GM18507 (cell line): Measurements from ENCODE around the gene RASGRP2.
"Not testable (repeated sequence)": the region's sequence is repeated elsewhere in the genome, so short reads cannot be mapped to it uniquely, and the experiment has no call there.

Source experiments
- DNase-seq: peaks from one replicate; pipeline ENCODE4 v3.0.0; 2011; ENCODE audit warnings: low read depth; ENCODE audit not compliant: insufficient read length; ENCODE audit errors: extremely low spot score
- FAIRE-seq: peaks from 2 replicates; lab custom pipeline; 2011; peaks lifted over from hg19 to GRCh38; lab: Jason Lieb, UNC

RASGRP2 gene

GRCh38 chr11:64711138-64711955 lies 32.6 kb downstream of the RASGRP2 start:
- FAIRE-seq: no peak
- DNase-seq: no peak

- FAIRE-seq (no peak), DNase-seq (no peak)
Observed at GRCh38 chr11:64710418-64711137, 33.4 kb downstream of the RASGRP2 start.

GRCh38 chr11:64705501-64705900 lies 38.4 kb downstream of the RASGRP2 start:
- FAIRE-seq (no peak), DNase-seq (no peak)

GRCh38 chr11:64703048-64703447 lies 40.9 kb downstream of the RASGRP2 start:
- DNase-seq (no peak), FAIRE-seq (no peak)

GRCh38 chr11:64701956-64702355 lies 42.0 kb downstream of the RASGRP2 start:
- DNase-seq, FAIRE-seq: not testable (repeated sequence)

- DNase-seq (no peak), FAIRE-seq (no peak)
Observed at GRCh38 chr11:64698427-64698826, 45.5 kb downstream of the RASGRP2 start.

- FAIRE-seq: no peak
- no peak for DNase-seq
Observed at GRCh38 chr11:64697663-64698375, 46.1 kb downstream of the RASGRP2 start.

- DNase-seq (no peak), FAIRE-seq (no peak)
Observed at GRCh38 chr11:64696045-64696444, 47.9 kb downstream of the RASGRP2 start.

GRCh38 chr11:64695548-64695947 lies 48.4 kb downstream of the RASGRP2 start:
- no peak for FAIRE-seq
- no peak for DNase-seq

- peak; percentile 88 for FAIRE-seq
- peak; percentile 51 for DNase-seq
Observed at GRCh38 chr11:64694821-64695365, 49.0 kb downstream of the RASGRP2 start.

GRCh38 chr11:64694026-64694755 lies 49.8 kb downstream of the RASGRP2 start:
- DNase-seq (no peak), FAIRE-seq (no peak)

- FAIRE-seq: no peak
- no peak for DNase-seq
Observed at GRCh38 chr11:64692764-64693331, 51.1 kb downstream of the RASGRP2 start.

GRCh38 chr11:64691543-64691942 lies 52.4 kb downstream of the RASGRP2 start:
- FAIRE-seq (no peak), DNase-seq (no peak)

GRCh38 chr11:64690235-64690634 lies 53.7 kb downstream of the RASGRP2 start:
- FAIRE-seq: no peak
- DNase-seq: no peak

- FAIRE-seq: peak; percentile 90
- DNase-seq: peak; percentile 82
Observed at GRCh38 chr11:64688534-64688982, 55.4 kb downstream of the RASGRP2 start.

GRCh38 chr11:64687643-64688533 lies 56.1 kb downstream of the RASGRP2 start:
- DNase-seq: no peak

GRCh38 chr11:64687204-64687603 lies 56.7 kb downstream of the RASGRP2 start:
- FAIRE-seq (no peak), DNase-seq (no peak)

More at GRCh38 chr11:64687643-64688533, 56.1 kb downstream of the RASGRP2 start:
- no peak for FAIRE-seq
